ENCODE results near the gene EFNA3.

EFNA3 gene

GRCh38 chr1:155048449-155049334 is 29.9 kb upstream of the EFNA3 start:
- DNase-seq: no peak

DNA sequence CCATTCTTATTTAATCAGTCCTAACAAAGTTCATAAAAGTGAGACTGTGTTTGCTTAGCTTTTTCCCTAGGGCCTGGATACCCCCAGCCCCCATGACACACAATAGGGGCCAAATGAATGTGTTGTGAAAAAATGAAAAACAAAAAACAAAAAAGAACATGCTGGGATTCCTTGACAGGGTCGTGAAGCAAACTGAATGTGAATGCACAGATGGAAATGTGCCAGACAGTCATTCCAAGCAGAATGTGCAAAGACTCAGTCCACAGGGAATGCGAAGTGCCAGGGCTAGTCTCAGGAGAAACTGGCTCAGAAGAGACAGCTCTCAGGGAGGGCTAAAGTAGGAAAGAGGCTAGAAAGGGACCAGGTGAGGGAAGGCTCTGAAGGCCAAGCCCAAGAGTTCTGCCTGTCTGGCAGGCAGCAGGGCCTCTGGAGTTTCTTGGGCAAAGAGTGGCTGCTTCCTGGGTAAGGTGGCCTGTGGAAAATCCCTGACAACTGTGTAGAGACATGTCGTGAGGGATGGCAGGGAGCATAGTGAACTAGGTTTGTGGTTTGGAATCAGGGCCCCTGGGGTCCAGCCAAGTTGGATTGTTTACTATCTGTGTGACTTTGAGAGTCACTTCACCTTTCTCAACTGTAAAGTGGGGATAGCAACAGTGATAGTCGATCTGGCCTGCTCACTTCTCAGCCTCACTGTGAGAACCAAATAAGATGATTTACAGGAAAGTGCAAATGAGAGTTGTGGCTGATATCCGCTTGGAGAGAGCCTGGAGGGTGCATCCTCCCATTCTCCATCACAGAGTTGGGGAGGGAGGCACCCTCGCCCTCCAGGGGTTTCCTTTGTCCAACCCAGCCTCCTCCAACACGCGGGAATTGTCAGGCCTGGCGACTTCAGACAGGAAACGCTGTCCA is 28.7 kb upstream of the EFNA3 start:
- DNase-seq: no peak

- peak; percentile 86 for DNase-seq
Observed at GRCh38 chr1:155050560-155051341, 27.9 kb upstream of the EFNA3 start, which contains the start of gene ADAM15. TSS of gene ADAM15 (plus strand) at chr1:155051316. CDS start at chr1:155051387, 71 bp downstream.

- no peak for DNase-seq
Observed at GRCh38 chr1:155051342-155051776, 27.3 kb upstream of the EFNA3 start.

DNA sequence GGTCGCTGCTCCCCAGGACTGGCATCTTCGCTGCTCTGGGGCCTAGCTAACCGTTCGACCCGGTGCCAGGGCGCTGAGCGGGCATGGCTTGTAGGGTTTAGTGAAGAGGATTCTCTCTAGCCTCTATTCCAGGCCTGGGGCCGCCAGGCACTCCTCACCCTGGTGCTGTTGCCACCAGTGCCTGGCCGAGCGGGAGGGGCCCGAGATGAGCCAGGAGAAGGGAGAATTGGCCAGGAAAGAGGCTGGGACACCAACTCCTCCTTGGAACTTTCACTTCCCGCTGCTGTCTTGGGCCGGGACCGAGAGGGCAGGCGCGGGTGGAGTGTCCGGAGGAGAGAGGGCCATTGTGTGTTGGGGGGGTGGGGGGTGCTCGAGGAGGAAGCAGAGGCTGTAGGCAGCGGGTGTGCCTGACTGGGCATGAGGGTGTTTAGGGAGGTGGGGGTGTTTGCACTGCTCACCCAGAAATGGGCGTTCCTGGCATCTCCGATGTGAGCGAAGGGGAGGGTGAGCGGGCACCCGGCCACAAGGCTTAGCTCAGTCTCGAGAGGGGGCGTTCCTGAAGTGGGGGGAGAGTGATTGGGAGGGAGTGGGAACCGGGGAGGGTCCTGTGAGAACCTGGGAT is 26.7 kb upstream of the EFNA3 start:
- peak; percentile 62 for DNase-seq

DNA sequence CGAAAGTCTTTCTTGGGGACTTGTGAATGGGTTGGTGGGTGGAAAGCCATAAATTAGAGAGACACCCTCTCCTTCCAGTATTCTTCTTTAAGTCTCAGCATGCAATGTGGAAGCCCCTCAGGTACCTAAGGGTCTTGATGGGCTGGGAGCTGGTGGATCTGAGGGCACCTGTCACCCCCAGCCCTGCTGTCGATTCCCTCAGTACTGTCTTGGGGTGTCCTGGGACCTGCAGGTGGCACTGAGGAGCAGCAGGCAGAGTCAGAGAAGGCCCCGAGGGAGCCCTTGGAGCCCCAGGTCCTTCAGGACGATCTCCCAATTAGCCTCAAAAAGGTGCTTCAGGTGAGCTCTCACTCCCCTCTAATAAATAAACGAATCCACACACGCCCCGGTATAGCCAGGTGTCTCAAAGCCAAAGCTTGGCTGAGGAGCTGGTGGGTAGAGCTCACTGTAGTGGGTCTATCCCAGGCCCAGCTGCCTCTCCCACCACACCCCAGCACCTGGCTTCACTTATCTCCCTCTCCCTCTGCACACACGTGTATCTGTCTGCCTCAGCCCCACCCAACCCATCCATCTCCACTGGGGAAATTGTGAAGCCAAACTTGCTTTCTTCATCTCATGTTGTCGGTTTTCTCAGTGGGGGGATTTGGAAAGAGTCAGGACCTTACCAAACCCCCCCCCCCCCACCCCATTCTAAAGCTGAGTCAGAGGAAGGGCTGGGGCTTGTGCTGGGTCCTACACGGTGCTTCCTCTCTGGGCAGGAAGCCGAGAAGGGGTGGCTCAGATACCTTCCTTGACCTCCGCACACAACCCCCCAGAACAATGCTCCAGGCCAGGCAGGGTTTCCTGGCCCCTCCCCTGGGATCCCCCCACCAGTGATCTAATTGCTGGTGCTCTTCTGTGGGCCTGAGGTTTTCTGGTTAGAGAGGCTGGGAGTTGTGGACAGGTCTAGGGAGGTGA is 25.9 kb upstream of the EFNA3 start:
- no peak for DNase-seq

DNA sequence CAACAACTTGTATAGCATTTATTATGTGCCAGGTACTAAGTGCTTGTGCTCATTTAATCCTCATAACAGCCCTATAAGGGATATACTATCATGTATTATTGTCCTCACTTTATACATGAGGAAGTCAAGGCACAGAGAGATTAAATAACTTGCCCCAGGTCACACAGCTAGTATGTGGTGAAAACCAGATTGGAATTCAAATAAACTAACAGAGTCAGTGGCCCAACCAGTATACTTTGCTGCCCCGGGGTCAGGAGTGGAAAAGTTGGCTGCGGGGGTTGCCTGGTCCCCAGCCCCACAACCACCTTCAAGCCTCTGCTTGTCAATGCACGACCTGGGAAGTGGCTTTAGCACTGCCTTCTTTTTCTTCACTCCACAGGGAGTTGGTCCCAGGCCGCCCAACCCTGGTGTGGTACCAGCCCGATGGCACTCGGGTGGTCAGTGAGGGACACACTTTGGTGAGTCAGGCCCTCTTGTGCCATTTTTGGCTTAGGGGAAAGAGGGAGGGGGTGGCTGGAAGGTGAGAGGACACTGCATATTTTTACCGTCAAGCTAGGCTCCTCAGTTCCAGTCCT is 25.0 kb upstream of the EFNA3 start:
- no peak for DNase-seq

GRCh38 chr1:155057104-155057503 is 21.5 kb upstream of the EFNA3 start:
- no peak for DNase-seq

- no peak for DNase-seq
Observed at GRCh38 chr1:155057788-155058211, 20.8 kb upstream of the EFNA3 start.

DNA sequence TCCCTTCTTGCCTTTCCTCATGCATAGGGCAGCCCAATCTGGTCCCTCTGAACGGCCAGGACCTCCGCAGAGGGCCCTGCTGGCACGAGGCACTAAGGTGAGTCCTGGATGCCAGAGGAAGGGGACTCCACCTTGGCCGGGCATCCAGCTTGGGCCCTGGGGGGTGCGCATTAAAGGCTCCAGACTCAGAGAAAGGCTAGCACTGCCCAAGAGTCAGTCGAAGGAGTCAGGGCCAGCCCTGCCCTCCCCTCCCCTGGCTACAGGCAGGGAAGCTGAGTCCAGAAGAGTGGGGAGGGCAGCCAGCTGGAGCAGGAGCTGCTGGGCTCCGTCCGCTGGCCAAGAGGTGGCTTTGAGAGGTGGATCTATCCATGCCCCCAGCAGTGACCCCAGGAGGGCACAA is 17.9 kb upstream of the EFNA3 start:
- no peak for DNase-seq

- DNase-seq: peak; percentile 95
Observed at GRCh38 chr1:155061381-155062150, 17.1 kb upstream of the EFNA3 start.

- no peak for DNase-seq
Observed at GRCh38 chr1:155062151-155062686, 16.4 kb upstream of the EFNA3 start.

DNA sequence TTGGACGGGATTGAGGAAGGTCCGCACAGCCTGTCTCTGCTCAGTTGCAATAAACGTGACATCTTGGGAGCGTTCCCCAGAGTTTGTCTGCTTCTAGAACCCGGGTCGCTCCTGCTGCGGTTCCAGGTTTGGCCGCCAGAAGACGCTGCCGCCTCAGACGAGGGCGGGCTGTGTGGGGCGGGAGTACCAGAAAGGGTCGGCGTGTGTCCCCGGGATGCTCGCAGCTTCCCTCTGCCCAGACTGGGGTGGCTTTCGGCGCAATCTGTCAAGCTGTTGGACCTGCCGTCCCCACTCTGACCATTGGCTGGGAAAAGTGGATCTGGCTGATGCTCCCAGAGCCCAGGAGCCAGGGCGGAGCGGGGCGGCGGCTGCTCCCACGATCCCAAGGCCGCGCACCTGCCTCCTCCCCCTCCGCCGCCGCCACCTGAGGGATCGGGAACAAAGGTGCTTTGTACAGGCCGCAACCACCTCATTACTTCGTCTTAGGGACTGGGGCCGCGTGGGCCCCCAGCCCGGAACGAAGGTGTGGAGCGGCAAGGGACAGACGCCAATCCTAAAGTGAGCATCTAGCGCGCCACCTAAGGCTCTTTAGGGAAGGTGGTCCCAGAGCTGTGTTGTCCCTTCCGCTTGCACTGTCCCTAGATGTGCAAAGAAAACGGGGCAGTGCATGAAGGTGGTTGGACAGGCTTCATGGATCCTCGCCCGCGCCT is 15.8 kb upstream of the EFNA3 start:
- DNase-seq: peak; percentile 77

DNA sequence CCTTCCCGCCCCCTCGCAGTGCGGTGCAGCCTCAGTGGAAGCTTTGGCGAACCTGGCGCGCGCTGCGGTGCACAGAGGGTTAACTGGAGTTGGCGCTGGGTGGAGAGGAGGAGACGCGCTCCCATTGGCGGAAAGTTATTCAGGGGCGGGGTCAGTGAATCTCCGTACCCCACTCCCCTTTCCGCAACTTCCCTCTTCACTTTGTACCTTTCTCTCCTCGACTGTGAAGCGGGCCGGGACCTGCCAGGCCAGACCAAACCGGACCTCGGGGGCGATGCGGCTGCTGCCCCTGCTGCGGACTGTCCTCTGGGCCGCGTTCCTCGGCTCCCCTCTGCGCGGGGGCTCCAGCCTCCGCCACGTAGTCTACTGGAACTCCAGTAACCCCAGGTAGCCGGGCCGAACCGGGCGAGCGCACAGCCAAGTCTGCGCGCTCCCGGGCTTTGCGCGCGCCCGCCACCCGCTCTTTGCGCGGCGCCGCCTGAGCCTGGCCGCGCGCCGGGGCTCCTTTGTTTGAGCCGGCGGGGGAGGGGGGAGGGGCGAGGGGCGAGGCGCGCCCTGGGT is 15.0 kb upstream of the EFNA3 start, which contains the start of gene EFNA4:
Gene EFNA4, plus strand, starts transcription at position 191 of the 561 bp plus-strand sequence. Its CDS starts 84 bp downstream, at position 275.
- peak; percentile 87 for DNase-seq

GRCh38 chr1:155064111-155064831 is 14.4 kb upstream of the EFNA3 start:
- no peak for DNase-seq

- DNase-seq: no peak
Observed at GRCh38 chr1:155064832-155065429, 13.7 kb upstream of the EFNA3 start.

GRCh38 chr1:155066777-155067176 is 11.9 kb upstream of the EFNA3 start:
- DNase-seq: no peak

All from CD4-positive, alpha-beta T cell treated with Interleukin-21 for 1 hour (primary cell).